Hypothalamus (tissue), 51 donors: Measurements from ENCODE around the gene LIMCH1.
A peak's percentile ranks its signal among the peaks of the same experiment; 100 is the strongest.
"Not testable (repeated sequence)": the region's sequence is repeated elsewhere in the genome, so short reads cannot be mapped to it uniquely, and the experiment has no call there.

Source experiments
- DNase-seq, 51 donors: peaks; one replicate each; lab custom pipeline; 2025; lab: John Stamatoyannopoulos, UW

LIMCH1 gene

GRCh38 chr4:41635441-41635840, 97.5 kb downstream of the LIMCH1 start:
- DNase-seq = no peak

DNA sequence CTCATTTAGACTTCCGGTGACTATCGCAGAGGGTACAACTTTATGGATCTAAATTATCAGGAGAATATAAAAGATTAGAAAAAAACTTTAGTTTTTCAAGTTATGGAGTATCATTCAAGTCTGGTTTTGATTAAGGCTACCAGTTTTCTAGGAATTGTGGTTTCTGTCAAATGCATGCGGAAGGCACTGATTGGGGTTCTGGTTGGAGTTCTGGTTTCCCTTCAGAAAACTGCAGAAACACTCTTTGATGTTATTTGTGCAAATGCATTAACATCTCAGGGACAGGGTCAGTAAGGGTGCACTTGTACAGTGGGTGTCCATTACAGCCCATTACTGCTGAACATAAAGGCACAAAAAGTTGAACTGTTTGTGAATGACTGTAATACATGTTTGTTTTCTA, 100.2 kb downstream of the LIMCH1 start:
- no peak for DNase-seq

- no peak for DNase-seq
These were observed 100.9 kb downstream of the LIMCH1 start for GRCh38 chr4:41638866-41639265.

DNA sequence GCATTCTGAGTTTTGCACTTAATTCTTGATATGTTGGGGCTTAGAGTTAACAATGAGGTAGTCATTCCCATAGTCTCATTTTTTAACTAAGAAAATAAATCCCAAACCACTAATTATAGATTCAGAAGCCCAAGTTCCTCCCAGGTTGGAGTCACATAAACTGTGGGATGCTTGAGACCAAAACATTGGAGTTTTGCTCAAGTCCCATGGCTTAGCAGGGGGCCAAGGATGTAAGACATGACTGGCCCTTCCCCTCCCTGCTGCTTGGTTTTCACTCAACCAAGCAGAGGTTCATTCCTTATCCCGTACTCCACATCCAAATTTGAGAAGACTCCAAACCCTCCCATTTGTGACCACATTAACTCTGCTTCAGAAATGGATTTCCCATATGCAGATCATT, 101.3 kb downstream of the LIMCH1 start:
- no peak for DNase-seq

DNA sequence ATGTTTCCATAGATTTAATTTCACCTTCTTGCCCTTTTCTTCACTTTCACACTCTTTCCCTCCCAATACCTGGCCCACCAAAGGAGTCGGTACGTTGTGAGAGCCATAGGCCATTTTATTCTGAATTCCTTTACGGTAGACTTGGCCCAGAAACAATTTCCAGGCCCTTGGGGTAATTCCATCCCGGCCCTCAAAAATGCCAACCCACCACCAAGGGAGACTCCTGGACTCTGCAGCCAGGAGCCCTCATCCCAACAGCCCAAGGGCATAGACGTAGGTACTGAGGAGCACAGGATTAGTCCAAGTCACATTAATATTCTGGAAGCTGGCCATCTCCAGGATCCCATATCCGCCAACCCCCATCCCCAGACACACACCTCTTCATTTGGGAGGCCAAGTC, 102.9 kb downstream of the LIMCH1 start:
- DNase-seq = no peak

GRCh38 chr4:41642746-41643145, 104.8 kb downstream of the LIMCH1 start:
- DNase-seq = not testable (repeated sequence)

DNA sequence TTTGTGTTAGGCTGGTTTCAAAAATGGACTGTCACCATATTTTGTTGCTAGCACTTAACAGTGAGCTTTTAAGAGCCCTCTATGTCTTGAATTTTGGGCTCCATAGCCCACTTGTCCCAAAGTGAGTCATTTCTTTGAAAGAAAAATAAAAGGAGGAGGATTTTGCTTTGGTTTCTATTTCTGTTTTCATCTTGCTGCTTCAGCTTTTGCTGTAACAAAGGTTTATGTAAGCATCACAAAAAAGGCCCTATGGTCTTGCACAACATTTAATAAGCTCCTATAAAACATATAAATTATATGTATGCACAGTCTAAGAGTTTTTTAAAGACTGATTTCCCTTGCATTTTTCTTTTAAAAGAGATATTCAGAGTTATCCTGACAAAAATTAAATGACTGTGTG, 105.4 kb downstream of the LIMCH1 start:
- no peak for DNase-seq

- DNase-seq = peak; percentile 16 to 88 (median 69)
These were observed 106.4 kb downstream of the LIMCH1 start for GRCh38 chr4:41644288-41644914.

DNA sequence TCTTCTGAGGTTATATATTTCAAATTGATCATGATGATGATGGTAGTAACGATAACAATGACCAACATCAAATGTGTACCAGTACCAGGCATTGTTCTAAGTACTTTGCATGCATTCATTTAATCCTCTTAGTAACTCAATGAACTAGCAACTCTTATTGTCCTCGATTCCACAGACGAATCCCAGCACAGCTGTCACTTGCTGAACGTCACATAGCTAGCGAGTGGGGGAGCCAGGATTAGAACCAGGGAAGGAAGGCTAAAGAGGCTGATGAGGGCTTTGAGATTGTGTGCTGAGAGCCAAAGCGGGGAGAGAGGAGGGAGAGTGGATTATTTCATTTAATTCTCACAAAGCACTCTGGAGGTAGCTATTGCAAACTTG, 106.9 kb downstream of the LIMCH1 start:
- DNase-seq = no peak

GRCh38 chr4:41645728-41646390, 107.9 kb downstream of the LIMCH1 start:
- DNase-seq = no peak

- no peak for DNase-seq
These were observed 108.9 kb downstream of the LIMCH1 start for GRCh38 chr4:41646862-41647261.

DNA sequence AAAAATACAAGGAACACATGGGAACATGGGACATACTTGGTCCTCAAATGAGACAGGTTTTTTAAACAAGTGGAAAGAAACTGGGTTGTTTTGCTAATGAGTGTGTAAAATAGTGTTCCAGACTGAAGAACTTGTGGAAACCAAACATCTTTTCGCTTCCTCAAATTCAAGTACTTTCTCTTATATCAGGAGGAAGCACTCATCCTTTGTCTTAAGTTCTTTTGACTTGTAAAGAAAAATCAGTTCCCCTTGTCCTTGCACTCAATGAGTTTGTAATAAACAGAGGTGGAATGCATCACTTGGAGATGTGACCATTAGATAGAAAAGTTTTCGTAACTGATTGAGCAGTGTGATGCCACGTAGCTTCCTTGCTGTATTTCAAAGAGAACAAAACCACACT, 109.4 kb downstream of the LIMCH1 start:
- no peak for DNase-seq

- DNase-seq = not testable (repeated sequence)
These were observed 113.2 kb downstream of the LIMCH1 start for GRCh38 chr4:41651150-41651549.

DNA sequence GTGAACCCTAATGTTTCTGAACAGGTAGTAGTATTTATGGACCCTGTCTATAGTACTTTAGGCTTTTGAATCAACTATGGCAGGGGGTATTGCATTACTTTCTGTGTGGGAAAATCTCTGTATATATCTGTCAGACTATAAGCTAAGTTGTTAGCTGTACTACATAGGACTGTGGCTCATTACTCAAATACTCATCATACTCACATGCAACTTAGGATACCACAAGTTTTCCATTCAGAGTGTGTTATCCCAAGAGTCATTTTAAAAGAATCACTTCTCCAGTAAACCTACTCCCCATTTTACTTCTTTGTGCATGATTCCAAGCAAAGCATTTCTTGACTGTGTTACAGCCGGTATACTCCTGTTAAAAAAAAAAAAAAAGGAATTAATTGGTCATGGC, 115.0 kb downstream of the LIMCH1 start:
- no peak for DNase-seq

- DNase-seq = no peak
These were observed 115.6 kb downstream of the LIMCH1 start for GRCh38 chr4:41653523-41653922.

- DNase-seq = no peak
These were observed 117.2 kb downstream of the LIMCH1 start for GRCh38 chr4:41655177-41655576.

GRCh38 chr4:41656106-41656505, 118.1 kb downstream of the LIMCH1 start:
- DNase-seq = no peak

DNA sequence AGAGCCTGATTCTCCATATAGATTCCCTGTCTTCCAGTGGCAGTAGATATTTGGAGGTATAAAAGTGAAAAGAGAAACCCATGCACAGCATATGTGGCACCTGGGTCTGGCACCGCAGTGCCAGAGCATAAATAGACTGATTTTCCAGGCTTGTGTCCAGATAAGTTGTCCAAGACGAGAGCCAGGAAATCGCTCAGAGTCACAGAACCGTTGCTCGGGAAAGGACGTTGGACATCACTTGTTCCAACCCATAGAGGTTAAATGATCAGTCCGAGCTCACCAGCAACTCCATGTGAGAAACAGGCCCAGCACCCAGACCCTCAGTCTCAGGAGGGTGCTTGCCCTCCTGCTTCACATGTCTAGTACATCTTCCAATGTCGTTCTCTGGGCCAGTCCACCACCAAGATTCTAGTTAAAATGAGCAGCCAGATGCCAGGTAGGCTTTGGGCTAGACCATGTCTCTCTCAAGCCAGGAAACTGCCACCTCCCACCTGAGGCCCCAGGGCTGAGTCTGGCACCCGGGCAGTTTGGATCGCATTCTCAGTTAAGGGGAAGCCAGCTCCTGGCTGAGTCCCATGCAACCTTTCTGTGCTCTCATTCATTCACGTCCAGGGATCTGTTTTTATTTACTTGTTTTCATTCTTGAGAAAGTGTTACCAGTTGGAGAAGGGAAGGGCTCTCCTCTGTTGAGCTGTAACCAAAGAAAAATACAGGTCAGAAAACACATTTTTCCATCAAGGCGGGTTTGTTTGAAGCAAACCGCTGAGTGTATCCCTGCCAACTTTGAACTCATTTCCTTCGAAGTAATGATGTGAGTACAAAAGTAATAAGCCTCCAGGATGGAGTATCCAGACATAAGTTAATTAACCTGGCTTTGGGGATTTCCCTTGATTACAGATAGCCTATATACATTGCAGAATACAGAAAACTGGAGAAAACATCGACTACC, 118.9 kb downstream of the LIMCH1 start:
- DNase-seq = peak in 26 of 51 donors; percentile 5 to 76 (median 40)

DNA sequence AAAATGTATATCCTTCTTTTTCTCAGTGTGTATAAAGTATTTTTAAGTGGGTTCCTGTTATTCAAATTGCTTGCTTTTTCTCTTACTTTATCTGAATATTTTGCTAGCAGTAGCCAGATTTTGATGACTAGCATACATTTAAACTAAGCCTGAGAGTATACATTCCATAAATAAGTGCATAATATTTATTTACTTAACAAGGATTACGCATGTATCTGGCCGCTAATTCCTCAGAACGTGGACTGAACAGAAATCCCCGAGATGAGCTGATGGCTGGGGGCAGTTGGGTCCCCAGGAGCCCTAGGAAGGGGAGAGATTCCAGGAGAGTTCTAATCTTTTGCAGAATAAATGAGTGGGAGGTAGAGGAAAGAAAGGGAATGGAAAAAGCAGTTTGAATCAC, 119.6 kb downstream of the LIMCH1 start:
- no peak for DNase-seq

DNA sequence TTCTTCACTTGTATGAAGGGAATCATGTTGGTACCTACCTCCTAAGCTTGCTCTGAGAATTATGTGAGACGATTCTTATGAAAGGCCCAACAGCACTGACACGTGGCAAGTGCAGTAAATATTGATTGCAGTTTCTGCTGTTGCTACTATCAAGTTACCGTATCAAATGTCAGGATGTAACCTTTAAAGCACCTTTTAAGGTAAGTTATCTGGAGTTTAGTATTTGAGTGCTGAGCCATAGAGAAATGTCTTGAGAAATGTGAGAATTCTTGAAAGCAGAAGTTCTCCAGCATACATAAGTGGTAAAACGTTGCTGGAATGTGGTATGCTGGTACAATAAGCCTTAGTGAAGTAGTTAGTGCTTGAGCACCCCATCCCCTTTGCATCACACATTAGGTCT, 120.2 kb downstream of the LIMCH1 start:
- DNase-seq = no peak

- no peak for DNase-seq
These were observed 122.4 kb downstream of the LIMCH1 start for GRCh38 chr4:41660352-41660751.
